Measurements from ENCODE around the gene C1orf210.

- TF ChIP-seq CTCF (IDR thresholded peaks at IDR 0.05) (no peak), POLR2A (IDR thresholded peaks at IDR 0.05) (no peak)
Measured at GRCh38 chr1:43302201-43302600, 16.8 kb upstream of the C1orf210 start.

Measured in adrenal gland (tissue), 5 donors.